ENCODE measurements around the gene CAMK1D.

DNA sequence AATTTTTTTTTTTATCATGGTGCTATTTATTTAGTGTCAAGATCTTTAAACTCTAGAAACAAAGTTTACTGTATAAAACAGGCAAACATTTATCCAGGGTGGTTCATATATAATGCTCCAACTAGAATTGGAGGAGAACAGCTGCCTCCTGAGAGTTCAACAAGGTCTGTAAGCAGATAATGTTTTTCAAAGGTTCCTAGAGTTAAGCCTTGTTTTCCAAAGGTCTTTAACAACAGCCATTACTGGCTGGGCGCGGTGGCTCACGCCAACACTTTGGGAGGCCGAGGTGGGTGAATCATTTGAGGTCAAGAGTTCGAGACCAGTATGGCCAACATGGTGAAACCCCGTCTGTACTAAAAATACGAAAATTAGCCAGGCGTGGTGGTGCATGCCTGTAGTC, 335.4 kb downstream of the CAMK1D start:
- no peak for TF ChIP-seq CTCF (IDR thresholded peaks at IDR 0.05)
- no peak for TF ChIP-seq POLR2A (IDR thresholded peaks at IDR 0.05)
